ENCODE measurements around the gene ATP5MG.
"Not testable (repeated sequence)": the region's sequence is repeated elsewhere in the genome, so short reads cannot be mapped to it uniquely, and the experiment has no call there.

Gene ATP5MG

DNA sequence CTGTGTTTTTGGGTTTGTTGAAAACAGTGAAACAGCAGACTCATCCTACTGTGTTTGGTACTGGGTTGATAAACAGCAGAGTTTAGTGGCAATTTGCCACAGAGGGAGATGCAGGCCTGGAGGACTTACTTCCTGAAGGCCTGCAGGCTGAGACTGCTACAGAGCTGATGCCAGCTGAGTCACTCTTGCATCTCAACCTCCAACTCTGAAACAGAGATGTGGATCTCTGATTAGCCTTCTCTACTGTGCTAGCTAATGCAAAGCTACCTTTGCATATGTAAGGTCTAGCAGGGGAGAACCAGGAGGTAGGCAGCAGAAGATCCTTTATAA lies 14.3 kb downstream of the ATP5MG start:
- no peak overlapping the region for H3K4me3 ChIP-seq (ENCODE audit: low read length)
- peak; percentile 87 for DNase-seq (ENCODE audit: low read depth)
- TF ChIP-seq, protein P1, sequence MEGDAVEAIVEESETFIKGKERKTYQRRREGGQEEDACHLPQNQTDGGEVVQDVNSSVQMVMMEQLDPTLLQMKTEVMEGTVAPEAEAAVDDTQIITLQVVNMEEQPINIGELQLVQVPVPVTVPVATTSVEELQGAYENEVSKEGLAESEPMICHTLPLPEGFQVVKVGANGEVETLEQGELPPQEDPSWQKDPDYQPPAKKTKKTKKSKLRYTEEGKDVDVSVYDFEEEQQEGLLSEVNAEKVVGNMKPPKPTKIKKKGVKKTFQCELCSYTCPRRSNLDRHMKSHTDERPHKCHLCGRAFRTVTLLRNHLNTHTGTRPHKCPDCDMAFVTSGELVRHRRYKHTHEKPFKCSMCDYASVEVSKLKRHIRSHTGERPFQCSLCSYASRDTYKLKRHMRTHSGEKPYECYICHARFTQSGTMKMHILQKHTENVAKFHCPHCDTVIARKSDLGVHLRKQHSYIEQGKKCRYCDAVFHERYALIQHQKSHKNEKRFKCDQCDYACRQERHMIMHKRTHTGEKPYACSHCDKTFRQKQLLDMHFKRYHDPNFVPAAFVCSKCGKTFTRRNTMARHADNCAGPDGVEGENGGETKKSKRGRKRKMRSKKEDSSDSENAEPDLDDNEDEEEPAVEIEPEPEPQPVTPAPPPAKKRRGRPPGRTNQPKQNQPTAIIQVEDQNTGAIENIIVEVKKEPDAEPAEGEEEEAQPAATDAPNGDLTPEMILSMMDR (IDR thresholded peaks at IDR 0.05; ENCODE audit: insufficient read depth, low read depth, low read length, missing control alignments), result no peak

DNA sequence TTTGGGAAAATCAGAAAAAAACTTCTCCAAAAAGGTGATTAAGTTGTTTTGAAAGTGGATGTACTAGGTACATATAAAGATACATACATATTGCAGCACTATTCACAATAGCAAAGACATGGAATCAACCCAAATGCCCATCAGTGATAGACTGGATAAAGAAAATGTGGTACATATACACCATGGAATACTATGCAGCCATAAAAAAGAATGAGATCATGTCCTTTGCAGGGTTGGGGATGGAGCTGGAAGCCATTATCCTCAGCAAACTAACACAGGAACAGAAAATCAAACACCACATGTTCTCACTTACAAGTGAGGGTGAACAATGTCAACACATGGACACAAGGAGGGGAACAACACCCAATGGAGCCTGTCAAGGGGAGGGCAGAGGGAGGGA lies 15.5 kb downstream of the ATP5MG start:
- DNase-seq (ENCODE audit: low read depth), result not testable (repeated sequence)

DNA sequence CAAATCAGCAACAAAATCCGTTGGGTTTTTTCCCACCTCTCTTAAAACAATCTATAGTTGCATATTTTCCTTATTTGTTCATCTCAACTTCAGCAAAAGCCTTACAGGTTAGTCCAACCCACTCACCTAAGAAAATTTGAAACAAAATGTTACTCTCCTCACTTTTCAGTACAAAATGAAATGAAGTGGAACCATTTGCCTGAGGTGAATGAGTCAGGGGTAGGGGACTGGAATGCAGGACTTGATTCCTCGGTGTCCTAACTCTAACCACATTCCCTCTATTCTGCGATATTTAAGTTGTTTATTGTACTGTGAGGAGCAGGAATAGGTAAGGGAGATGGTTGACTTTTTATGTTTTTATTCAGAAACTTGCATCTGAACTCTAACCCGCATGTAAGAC lies 16.4 kb downstream of the ATP5MG start:
- H3K4me3 ChIP-seq (ENCODE audit: low read length), result no peak overlapping the region
- TF ChIP-seq, protein P1 (IDR thresholded peaks at IDR 0.05; ENCODE audit: insufficient read depth, low read depth, low read length, missing control alignments), result no peak
- peak; percentile 41 for DNase-seq (ENCODE audit: low read depth)

More for the DNA sequence above, 15.5 kb downstream of the ATP5MG start:
- H3K4me3 ChIP-seq (ENCODE audit: low read length), result not testable (repeated sequence)

DNA sequence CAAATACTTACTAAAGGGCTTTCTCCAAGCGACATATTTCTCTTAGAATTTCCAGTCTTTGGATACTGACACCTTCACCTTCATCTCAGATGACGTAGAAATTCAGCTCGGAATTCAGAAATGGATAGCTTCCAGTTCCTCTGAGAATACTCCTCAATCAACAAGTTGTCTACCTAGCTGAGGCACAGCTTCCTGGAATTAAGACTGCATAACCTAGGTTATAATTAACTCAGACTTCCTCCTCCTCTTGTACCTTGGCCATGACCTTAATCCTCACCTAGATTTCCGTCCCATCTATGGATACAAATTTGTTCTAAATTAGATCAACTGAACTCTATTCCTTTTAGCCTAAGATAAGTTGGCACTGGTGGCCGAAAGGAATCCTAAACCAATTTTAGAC lies 17.4 kb downstream of the ATP5MG start:
- TF ChIP-seq, protein P1 (IDR thresholded peaks at IDR 0.05; ENCODE audit: insufficient read depth, low read depth, low read length, missing control alignments), result no peak
- H3K4me3 ChIP-seq (ENCODE audit: low read length), result no peak overlapping the region
- no peak for DNase-seq (ENCODE audit: low read depth)

DNA sequence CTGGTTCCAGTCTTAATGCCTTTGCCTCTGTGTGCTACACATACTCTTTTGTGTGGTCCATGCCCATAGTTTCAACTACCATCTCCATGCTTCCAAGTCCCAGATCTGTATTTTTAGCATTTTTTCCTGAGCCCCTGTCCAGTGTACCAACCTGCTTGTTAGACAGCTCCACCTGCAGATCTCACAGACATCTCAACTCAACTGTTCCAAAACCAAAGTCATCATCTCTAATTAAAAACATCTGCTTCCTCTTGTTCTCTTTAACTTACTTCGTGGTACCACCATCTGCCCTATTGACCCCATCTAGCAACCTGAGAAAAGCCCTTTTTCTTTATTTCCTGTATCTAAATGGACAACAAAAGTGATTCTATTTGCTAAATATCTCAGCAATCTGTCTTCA lies 26.3 kb downstream of the ATP5MG start:
- no peak overlapping the region for H3K4me3 ChIP-seq (ENCODE audit: low read length)
- no peak for DNase-seq (ENCODE audit: low read depth)
- TF ChIP-seq, protein P1 (IDR thresholded peaks at IDR 0.05; ENCODE audit: insufficient read depth, low read depth, low read length, missing control alignments), result no peak

DNA sequence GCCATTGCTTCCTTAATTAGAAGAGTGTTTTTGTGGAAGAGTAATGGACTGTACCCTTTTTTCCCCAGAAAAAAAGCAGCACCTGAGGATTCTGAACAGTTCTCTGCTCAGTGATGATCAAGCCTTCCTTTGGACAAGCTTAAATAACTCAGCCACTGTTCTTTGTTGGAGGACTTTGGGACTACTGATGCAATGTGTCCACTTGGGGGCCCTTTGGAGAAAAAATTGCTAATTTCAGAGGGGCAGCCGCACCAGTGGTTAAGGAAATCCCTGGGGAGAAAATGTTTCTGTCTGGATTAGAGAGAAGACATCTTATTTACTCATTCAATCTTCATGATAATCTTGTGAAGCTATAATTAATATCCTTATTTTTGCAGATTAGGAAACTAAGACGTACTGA lies 29.6 kb downstream of the ATP5MG start:
- DNase-seq (ENCODE audit: low read depth), result no peak
- no peak overlapping the region for H3K4me3 ChIP-seq (ENCODE audit: low read length)
- TF ChIP-seq, protein P1 (IDR thresholded peaks at IDR 0.05; ENCODE audit: insufficient read depth, low read depth, low read length, missing control alignments), result no peak

DNA sequence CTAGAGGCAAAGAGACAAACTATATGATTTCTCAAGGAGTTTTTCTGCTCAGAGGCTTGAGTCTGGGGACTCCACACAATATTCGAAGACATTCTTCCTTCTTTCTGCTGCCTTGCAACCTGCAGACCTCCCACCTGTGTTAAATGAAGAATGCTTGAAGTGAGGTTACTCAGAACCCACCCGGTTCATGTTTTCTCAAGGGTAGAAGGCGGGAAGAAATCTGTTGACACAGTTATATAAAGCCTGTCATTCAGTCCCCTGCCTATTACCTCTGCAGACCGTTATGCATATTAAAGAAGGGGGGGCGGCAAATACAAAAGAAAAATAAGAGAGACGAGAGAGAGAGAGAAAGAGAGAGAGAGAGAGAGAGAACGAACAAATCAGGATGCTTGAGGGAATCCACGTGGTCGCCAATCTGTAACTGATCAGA lies 32.7 kb downstream of the ATP5MG start:
- no peak overlapping the region for H3K4me3 ChIP-seq (ENCODE audit: low read length)
- TF ChIP-seq, protein P1 (IDR thresholded peaks at IDR 0.05; ENCODE audit: insufficient read depth, low read depth, low read length, missing control alignments), result no peak
- DNase-seq (ENCODE audit: low read depth), result peak; percentile 26

Data from epithelial cell of esophagus (primary cell).